Stimulated activated CD8-positive, alpha-beta memory T cell treated with anti-CD3 and anti-CD28 coated beads, Interleukin-7, amount 100 ng/mL, for 24 hours (primary cell): ENCODE measurements around the gene SETD1B.
"Not testable (repeated sequence)": the region's sequence is repeated elsewhere in the genome, so short reads cannot be mapped to it uniquely, and the experiment has no call there.

Experiments
- DNase-seq: peaks from one replicate; pipeline ENCODE4 v3.0.0-alpha.2; 2020; ENCODE audit warnings: low read depth

The SETD1B gene

DNA sequence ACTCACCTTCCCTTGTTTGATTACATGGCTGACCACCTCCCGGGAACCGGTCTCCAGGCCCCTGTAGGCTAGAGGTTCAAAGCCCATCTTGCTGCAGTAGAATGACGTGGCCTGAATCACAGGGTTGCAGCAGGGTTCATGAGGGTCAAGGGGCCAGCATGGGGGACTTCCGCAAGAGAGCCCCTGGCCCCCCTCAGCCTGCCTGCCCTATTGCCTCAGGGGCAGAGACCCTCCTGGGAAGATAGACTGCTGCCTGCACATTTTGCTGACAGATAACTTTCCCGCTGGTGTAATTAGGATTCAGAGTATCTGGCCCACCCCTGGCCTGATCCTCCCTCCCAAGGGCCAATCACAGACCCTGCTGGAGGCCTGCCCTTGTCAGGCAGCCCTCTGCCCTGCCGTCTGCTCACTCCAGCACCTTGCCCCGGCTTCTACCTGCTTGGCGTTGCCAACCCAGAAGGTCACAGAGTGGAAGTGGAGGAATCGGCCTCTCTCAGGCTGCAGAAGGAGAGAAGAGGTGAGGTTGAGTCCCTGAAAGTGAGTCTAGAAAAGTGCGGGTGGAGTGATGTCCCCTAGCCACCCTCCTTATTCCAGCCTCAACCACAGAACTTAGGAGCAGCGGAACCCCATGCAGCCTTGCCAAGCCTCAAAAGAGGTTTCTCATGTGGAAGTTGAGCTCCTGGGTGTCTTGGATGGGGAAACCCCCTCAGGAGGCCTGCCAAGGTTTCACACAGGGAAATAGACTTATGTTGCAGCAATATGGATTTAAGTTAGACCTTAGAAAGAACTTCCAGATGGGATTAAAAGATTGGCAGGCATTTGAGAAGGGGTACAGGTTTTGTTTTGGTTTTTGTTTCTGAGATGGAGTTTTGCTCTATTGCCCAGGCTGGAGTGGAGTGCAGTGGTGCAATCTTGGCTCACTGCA is 53.8 kb downstream of the SETD1B start:
- no peak for DNase-seq

DNA sequence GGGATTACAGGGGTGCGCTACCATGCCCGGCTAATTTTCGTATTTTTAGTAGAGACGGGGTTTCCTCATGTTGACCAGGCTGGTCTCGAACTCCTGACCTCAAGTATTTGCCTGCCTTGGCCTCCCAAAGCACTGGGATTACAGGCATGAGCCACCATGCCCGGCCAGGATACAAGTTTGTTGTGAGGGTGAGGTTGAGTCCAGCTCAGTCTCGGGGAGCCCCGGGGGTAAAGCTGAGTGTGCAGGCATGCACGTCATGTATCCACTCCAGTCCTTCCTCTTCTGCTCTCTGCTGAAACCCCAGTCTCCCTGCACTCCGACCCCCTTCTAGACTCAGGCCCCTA is 54.5 kb downstream of the SETD1B start:
- no peak for DNase-seq

DNA sequence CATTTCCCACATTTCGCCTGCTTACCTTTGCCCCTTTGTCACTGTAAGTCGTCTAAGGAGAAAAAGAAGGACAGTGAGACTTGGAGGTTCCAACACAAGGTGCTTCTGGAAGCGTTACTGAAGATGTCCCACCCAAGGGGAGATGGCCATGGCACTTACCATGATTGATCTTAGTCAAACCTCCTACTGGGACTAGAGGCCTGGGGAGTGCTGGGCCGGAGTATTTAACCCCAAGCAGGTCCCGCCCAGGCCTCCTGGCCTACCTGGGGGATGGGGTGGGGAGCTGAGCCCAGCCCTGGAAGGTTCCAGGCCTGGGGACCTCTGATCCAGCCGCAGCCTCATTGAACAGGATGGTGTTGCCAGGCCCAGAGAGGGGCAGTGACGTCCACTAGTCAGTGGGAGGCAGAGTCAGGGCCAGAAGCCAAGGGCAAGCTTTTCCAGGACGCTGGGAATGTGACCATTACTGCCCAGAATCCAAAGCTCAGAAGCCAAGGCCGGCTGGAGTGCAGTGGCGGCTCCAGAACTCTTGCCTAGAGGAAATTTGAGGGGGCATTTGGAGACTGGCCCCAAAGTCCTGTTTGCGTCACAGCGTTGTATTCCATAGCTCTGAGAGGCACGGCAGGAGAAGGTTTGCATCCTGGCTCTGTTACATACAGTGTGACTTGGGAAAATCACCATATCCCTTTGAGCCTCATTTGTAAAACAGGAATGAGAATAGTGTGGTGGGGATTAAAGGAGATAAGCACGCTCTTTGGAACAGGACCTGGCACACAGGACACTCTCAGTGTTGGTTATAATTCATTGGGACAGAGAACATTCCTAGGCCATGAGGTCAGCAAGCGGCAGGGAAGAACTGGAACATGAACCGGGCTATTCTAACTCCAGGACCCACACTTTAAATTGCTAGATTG is 55.1 kb downstream of the SETD1B start, which contains the start of gene HPD:
Gene HPD (minus strand): TSS at position 198 of the 911 bp plus-strand sequence. CDS start 36 bp downstream, at position 162.
- DNase-seq, result no peak

DNA sequence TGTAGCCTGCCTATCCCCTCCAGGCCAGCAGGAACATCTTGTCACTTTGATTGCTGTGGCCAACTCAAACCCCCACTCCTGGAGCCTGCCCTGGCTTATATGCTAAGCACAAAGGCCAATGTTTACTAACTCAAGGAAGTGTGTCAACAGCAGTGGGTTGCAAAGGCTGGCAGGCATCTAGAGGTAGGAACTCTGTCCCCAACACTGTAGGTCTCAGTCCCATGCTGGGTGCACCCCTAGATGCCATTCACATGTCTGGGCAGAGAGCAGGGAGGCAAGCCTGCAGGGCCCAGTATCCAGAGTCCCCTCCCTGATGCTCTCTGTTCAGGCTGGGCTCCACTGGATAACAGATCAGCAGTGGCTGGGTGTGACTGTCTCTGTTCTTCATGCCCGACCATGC is 56.4 kb downstream of the SETD1B start:
- DNase-seq, result no peak

DNA sequence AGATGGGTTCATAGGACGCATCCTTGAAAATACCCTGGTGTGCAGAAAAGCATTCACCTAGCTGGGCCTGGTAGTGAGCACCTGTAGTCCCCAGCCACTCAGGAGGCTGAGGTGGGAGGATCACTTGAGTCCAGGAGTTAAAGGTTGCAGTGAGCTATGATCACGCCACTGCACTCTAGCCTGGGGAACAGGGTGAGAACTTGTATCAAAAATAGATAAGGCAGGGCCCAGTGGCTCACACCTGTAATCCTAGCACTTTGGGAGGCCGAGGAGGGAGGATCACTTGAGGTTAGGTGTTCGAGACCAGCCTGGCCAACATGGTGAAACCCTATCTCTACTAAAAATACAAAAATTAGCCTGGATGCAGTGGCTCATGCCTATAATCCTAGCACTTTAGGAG is 56.9 kb downstream of the SETD1B start:
- DNase-seq, result not testable (repeated sequence)

DNA sequence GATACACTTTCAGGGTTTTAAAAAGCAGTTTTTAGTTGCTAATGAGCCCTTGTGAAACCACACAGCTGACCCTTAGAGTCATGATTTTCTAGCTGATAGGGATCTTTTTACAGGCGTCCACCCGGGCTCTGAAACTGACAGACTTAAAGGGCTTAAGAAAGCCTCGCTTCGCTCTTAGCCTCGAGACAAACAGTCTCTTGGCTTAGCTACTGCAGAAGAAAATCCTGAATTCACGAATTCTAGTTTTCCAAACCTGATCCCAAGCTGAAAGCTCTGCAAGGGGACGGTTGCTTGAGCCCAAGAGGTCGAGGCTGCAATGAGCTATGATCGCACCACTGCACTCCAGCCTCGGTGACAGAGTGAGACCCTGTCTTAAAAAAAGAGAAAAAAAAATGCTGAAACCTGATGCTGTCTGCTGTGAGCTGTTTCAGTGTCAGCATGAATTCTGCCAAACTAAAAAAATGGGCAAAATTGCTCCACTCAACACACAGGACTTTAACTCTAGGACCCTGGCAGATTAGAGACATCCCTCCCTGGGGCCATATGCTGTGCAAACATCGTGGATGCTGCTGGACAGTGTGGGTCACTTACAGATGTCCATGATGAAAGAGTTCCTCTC is 57.9 kb downstream of the SETD1B start:
- no peak for DNase-seq

DNA sequence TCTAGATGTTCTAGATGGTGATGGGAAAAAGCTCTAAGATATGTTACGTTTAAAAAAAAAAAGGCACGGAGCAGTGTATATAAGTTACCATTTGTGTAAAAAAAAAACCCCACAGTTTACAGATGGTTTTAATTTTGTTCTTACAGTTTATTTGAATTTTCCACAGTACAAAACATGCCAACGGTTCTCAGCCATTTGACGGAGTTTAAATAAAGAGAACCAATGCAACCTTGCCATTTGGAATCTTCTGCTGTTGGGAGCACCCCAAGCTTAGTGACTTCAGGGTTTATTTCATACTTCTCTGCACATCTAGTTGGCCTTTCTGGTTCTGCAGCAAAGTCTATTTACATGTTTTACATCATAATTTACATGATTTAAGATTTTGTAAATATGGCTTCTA is 62.5 kb downstream of the SETD1B start:
- no peak for DNase-seq

DNA sequence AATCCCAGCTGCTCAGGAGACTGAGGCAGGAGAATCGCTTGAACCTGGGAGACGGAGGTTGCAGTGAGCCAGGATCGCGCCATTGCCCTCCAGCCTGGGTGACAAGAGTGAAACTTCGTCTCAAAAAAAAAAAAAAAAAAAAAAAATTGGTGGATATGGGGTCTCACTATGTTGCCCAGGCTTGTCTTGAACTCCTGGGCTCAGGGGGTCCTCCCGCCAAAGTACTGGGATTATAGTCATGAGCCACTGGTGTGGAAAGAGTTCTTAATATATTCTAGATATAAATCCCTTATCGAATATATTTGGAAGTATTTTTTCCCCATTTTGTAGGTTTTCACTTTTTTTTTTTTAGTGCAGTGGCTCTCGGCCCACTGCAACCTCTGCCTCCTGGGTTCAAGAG is 65.4 kb downstream of the SETD1B start:
- not testable (repeated sequence) for DNase-seq

DNA sequence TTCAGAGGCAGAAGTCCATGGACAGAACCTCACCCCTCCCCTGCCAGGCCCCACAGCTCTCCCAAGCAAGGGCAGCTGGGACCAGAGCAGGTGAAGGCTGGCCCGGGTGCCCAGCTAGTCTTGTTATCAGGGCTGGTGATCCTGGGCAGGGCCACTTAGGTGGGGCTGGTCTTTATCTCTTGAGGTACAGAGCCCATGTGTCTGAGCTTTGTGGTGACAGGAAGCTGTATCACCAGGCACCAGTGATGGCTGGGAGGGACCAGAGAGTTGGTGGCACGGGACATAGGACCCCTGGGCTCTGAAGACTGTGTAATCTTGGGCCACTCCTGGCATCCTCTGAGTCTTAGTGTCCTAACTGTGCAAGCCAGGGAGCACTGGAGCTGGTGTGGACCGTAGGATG is 67.7 kb downstream of the SETD1B start:
- no peak for DNase-seq

DNA sequence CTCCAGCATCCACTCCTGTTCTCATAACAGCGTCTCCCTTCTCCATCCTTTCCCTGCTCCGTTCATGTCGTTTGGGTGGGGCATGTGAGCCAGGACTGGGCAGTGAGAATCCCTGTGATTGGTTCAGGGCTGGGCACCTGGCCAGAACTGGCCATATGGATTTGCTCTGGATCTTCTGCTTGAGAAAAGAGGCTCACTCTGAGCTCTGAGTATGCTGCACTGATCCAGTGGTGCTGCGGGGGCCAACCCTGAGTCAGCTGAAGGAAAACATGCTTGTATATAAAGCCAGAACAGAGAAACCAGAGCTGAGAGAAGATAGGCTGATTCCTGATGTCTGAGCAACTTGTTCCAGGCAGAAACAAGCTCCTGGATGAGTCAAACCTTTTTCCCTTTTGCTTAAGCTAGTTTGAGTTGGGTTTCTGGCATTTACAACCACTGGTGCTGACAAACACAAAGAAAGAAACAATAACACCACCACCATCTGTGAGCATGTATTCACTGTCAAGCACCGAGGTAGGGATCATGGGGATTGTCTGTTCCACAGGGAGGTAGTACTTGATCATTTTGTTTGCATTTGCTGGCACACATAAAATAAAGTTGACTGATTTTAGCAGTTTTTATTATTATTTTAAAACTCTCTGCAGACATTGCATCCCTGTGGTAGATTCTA is 68.9 kb downstream of the SETD1B start:
- DNase-seq, result no peak

DNA sequence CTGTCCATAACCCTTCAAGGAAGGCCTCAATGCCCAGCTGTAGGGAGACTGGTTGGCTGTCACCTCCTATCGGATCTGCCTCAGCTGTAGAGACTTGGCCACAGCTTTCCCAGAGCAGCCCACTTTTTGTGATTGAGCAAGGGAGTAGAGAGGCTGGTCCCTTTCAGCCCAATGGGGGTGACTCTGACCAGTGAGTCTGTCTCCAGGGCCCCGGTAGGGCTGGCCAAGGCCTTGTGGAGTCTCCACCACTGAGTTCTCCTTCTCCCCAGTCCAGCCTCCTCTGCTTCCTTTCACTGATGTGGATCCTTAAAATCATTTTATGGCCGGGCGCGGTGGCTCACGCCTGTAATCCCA is 69.4 kb downstream of the SETD1B start:
- DNase-seq, result no peak

DNA sequence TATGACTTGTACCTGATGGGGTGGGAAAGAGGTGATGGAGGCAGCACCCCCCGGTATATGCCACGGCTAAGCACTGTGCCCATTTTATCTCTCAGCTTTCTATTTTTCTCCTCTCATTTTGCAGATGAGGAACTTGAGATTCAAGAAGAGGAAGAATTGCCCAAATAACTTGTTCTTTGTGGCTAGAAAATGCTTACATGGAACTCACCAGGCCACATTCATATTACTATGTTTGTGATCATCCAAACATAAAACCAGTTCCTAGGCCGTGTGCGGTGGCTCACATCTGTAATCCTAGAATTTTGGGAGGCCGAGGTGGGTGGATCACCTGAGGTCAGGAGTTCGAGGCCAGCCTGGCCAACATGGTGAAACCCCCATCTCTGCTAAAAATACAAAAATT is 70.3 kb downstream of the SETD1B start:
- no peak for DNase-seq

DNA sequence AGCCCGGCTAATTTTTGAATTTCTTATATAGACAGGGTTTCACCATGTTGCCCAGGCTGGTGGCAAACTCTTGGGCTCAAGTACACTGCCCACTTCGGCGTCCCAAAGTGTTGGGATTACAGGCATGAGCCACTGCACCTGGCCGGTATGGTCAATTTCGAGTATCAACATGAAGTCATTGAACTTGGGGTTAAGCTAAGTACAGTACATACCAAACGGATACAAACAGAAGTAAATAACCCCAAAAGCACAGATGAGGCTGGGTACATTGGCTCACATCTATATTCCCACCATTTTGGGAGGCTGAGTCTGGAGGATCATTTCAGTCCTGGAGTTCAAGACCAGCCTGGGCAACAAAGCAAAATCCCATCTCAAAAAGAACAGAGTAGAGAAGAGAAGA is 71.8 kb downstream of the SETD1B start:
- DNase-seq, result no peak

DNA sequence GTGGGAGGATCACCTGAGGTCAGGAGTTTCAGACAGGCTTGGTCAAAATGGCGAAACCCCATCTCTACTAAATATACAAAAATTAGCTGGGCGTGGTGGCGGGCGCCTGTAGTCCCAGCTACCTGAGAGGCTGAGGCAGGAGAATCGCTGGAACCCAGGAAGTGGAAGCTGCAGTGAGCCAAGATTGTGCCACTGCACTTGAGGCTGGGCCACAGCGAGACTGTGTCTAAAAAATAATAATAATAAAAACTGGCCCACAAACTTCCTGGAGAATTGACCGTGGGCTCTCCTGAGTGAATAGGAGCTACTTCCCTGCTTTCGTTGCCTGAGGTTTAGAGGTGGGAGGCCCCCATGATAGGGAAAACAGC is 72.3 kb downstream of the SETD1B start:
- DNase-seq, result not testable (repeated sequence)
